ENCODE measurements around the gene EAF1. TPM values are rescaled to one million over a fixed set of nuclear protein-coding genes. Genes with fewer than 3 reads are reported as not detected.

The EAF1 gene
- polyA plus RNA-seq, 1 donor (not counting 4 experiments of a cell fraction or from before 2014, with no cell fraction given), result 13.7 TPM

GRCh38 chr3:15443826-15444524 is 16.6 kb downstream of the EAF1 start:
- H2AFZ ChIP-seq (ENCODE audit: control insufficient read depth, low read length), result no peak overlapping the region
- no peaks in the 10 kb centered on the region for H3K9me1 ChIP-seq (ENCODE audit: control insufficient read depth, extremely low read depth, insufficient read depth, low read length)
- H3K36me3 ChIP-seq (ENCODE audit: control insufficient read depth in 2 of 2, extremely low read depth in 1 of 2, insufficient read depth in 2 of 2, low read length in 2 of 2), result peaks cover 8 to 19% of the 10 kb centered on the region in 2 experiments
- dilution Hi-C loops (cut with MboI; ENCODE audit: extremely low pct_ligation_motif_present, low sequenced_read_pairs), result no loop called here
- no peak overlapping the region for H3K4me2 ChIP-seq (ENCODE audit: control insufficient read depth, extremely low read depth, insufficient read depth, low read depth, low read length)
- H4K20me1 ChIP-seq (ENCODE audit: control insufficient read depth, extremely low read depth, insufficient read depth, low read length), result peaks cover 2% of the 10 kb centered on the region
- TF ChIP-seq EZH2 (IDR thresholded peaks at IDR 0.05; ENCODE audit: low read length), result no peak
- no peak for TF ChIP-seq CTCF (optimal IDR thresholded peaks at IDR 0.05 in 1 of 3, IDR thresholded peaks at IDR 0.05 in 1 of 3, conservative IDR thresholded peaks at IDR 0.05 in 1 of 3; ENCODE audit: extremely low read depth in 1 of 3, insufficient read depth in 2 of 3, low read length in 3 of 3)
- no peak overlapping the region for H3K9ac ChIP-seq (ENCODE audit: control insufficient read depth, extremely low read depth, insufficient read depth, low read length)
- FAIRE-seq, result no peak
- H3K9me3 ChIP-seq (ENCODE audit: control insufficient read depth, low read depth, low read length), result no peaks in the 10 kb centered on the region
- peaks cover 27% of the 10 kb centered on the region for H3K4me1 ChIP-seq (ENCODE audit: control insufficient read depth, extremely low read depth, insufficient read depth, low read length)
- H3K27me3 ChIP-seq (ENCODE audit: control insufficient read depth, extremely low read depth, insufficient read depth, low read length), result no peaks in the 10 kb centered on the region
- no peak overlapping the region for H3K27ac ChIP-seq (ENCODE audit: control insufficient read depth, insufficient read depth, low read length)
- DNase-seq (ENCODE audit: low read depth, low spot score), result no peak
- no peaks in the 10 kb centered on the region for H3K79me2 ChIP-seq (ENCODE audit: control insufficient read depth, insufficient read depth, low read length)
- no peak overlapping the region for H3K4me3 ChIP-seq (ENCODE audit: control insufficient read depth in 2 of 3, extremely low read depth in 1 of 3, insufficient read depth in 2 of 3, low read depth in 1 of 3, low read length in 3 of 3)

GRCh38 chr3:15449489-15450224 is 22.3 kb downstream of the EAF1 start:
- FAIRE-seq, result no peak

More at GRCh38 chr3:15449489-15450224, 22.3 kb downstream of the EAF1 start:
- dilution Hi-C loops (cut with MboI; ENCODE audit: extremely low pct_ligation_motif_present, low sequenced_read_pairs), result no loop called here
- Histone ChIP-seq H3K4me1 (ENCODE audit: control insufficient read depth, extremely low read depth, insufficient read depth, low read length) (no peaks in the 10 kb centered on the region), H3K4me2 (ENCODE audit: control insufficient read depth, extremely low read depth, insufficient read depth, low read depth, low read length) (no peak overlapping the region), H2AFZ (ENCODE audit: control insufficient read depth, low read length) (no peak overlapping the region), H3K27me3 (ENCODE audit: control insufficient read depth, extremely low read depth, insufficient read depth, low read length) (no peaks in the 10 kb centered on the region), H3K9me3 (ENCODE audit: control insufficient read depth, low read depth, low read length) (no peaks in the 10 kb centered on the region), H3K9me1 (ENCODE audit: control insufficient read depth, extremely low read depth, insufficient read depth, low read length) (no peaks in the 10 kb centered on the region), H4K20me1 (ENCODE audit: control insufficient read depth, extremely low read depth, insufficient read depth, low read length) (no peaks in the 10 kb centered on the region), H3K79me2 (ENCODE audit: control insufficient read depth, insufficient read depth, low read length) (no peaks in the 10 kb centered on the region), H3K4me3 (ENCODE audit: control insufficient read depth in 2 of 3, extremely low read depth in 1 of 3, insufficient read depth in 2 of 3, low read depth in 1 of 3, low read length in 3 of 3) (no peak overlapping the region), H3K9ac (ENCODE audit: control insufficient read depth, extremely low read depth, insufficient read depth, low read length) (no peak overlapping the region), H3K27ac (ENCODE audit: control insufficient read depth, insufficient read depth, low read length) (no peak overlapping the region), H3K36me3 (ENCODE audit: control insufficient read depth in 2 of 2, extremely low read depth in 1 of 2, insufficient read depth in 2 of 2, low read length in 2 of 2) (no peaks in the 10 kb centered on the region)
- DNase-seq (ENCODE audit: low read depth, low spot score), result no peak
- TF ChIP-seq EZH2 (IDR thresholded peaks at IDR 0.05; ENCODE audit: low read length) (no peak), CTCF (optimal IDR thresholded peaks at IDR 0.05 in 1 of 3, IDR thresholded peaks at IDR 0.05 in 1 of 3, conservative IDR thresholded peaks at IDR 0.05 in 1 of 3; ENCODE audit: extremely low read depth in 1 of 3, insufficient read depth in 2 of 3, low read length in 3 of 3) (no peak)
